HPDE6-E6E7 (cell line): ENCODE measurements around the gene CA10.

Experiments used
- DNase-seq: peaks from one replicate; pipeline ENCODE4 v3.0.0; 2011; ENCODE audit warnings: missing footprints; ENCODE audit errors: extremely low spot score

The CA10 gene

GRCh38 chr17:51819341-51820219 is 338.9 kb downstream of the CA10 start:
- DNase-seq = no peak

- no peak for DNase-seq
Measured at GRCh38 chr17:51818777-51819176, 339.7 kb downstream of the CA10 start.

- DNase-seq = no peak
Measured at GRCh38 chr17:51817955-51818354, 340.6 kb downstream of the CA10 start.

DNA sequence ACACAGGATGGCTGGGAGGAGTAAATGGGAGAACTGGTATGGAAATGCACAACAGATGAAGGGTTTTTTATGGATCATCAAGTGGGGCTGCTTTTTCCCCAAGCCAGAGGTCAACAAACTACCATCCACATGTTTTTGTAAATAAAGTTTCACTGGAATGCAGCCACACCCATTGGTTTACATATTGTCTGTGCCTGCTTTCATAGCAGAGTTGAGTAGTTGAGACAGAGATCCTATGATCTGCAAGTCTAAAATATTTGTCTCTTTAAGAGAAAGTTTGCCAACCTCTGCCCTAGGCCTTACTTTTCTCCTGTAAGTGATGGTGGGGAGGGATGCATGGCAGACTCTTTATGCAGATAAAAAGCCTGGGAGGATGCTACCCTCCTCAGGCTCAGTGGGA is 341.4 kb downstream of the CA10 start:
- DNase-seq = no peak

DNA sequence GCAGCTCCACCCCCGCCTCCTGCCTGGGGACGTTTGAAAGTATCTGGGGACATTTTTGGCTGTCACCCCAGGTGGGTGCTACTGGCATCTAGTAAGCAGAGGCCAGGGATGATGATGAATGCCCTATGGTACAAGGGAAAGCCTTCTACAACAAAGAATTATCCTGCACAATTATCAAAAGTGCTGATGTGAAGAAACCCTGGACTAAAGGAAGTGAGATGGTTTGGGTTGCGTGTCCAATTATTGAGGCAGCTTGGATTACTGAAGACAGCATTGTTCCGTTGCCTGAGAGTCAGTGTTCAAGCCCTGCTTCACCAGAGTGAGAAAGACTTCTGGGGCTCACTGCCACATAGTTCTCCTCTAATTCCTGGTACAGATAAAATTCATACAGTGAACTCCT is 343.4 kb downstream of the CA10 start:
- no peak for DNase-seq

GRCh38 chr17:51814521-51814920 is 344.0 kb downstream of the CA10 start:
- no peak for DNase-seq

DNA sequence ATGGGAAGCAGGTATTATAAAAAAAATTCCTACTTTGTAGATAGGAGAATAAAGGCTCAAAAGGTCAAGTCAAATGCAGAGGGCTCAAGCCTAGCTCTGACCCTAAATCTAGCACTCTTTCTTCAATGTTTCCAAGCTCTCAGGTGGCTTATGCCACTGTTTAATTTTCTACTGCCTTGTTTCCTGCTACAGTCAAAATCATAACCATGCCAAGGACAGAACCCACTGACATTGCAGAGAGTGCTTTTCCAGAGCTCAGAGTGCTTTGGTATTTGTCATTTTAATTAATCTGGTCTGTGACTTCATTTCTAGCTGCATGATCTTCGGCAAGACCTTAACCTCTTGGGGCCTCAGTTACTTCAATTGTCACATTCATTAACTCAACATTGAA is 344.7 kb downstream of the CA10 start:
- DNase-seq = no peak

DNA sequence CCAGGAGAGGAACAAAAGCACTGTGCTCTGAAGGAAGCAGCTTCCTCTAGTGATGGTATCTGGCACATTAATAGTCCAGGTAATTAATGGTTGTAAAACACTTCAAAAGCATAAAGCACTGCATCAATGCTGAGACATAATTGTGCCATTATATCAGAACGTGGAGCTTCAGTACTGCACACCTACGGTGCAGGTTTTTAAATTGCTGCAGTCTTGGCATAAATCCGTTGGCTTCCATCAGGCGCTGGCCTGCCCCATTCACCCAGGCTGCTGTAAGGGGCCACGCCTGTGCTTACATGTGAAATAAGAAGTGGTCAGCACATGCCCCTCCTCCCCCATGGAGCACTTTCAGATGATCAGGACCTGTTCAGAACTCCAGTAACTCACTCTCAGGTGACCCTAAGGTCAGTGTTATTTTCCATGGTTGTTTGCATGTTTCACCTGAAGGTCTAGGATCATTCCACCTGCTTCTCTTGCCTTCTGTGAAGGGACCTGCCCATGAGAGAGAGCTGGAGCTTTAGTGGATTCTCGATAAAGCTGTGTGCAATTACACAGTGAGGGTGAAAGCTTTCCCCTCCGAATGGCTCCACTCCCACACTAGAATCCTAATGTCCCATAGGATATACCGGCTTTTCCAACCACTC is 345.3 kb downstream of the CA10 start:
- no peak for DNase-seq

DNA sequence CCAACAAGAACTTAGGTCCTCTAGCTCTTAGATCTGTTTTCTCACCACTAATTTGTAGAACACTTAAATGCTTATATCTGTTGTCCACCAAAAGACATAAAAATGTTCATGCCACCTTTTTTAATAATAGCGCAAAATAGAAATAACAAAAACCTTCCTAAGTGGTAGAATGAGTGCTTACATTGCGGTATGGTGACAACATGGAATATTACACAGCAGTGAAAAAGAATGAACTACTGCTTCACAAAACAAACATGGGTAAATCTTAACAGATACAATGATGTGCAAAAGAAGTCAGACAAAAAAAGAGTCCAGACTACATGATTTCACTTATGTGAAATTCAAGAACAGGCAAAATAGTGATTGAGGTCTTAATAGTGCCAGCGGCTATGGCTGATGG is 351.1 kb downstream of the CA10 start:
- DNase-seq = no peak

GRCh38 chr17:51805765-51806164 is 352.7 kb downstream of the CA10 start:
- DNase-seq = no peak

- no peak for DNase-seq
Measured at GRCh38 chr17:51805185-51805584, 353.3 kb downstream of the CA10 start.

GRCh38 chr17:51803161-51803560 is 355.4 kb downstream of the CA10 start:
- no peak for DNase-seq

GRCh38 chr17:51802544-51802943 is 356.0 kb downstream of the CA10 start:
- DNase-seq = no peak

GRCh38 chr17:51801626-51802025 is 356.9 kb downstream of the CA10 start:
- DNase-seq = no peak

DNA sequence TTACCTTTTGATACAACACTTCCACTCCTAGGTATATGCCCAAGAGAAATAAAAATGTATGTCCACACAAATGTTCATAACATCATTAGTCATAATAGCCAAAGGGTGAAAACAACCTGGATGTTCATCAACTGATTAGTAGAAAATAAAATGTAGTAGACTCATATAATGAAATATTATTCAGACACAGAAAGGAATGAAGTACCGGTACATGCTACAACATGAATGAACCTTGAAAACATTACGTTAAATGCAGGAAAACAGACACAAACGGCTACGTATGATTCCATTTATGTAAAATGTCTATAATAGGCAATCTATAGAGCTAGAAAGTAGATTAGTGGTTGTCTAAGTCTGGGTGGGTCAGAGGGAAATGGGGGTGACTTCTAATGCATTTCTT is 358.5 kb downstream of the CA10 start:
- DNase-seq = no peak

DNA sequence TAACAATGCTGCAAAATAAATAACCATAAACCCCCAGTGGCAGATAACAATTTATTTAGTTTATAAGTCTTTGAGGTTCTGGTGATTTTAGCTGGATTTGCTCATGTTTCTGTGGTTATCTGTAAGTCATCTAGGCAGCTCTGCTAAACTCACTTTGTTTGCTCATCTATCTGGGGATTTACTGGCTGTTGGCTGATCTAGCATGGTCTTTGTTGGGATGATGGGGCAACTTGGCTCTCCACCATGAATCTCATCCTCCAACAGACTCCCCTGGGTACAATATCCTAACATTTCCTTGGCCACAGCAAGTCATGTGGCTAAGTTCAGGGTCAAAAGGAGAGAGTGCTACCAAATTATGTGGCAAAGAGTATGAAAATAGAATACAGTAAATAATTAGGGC is 359.3 kb downstream of the CA10 start:
- no peak for DNase-seq

- no peak for DNase-seq
Measured at GRCh38 chr17:51797150-51797549, 361.4 kb downstream of the CA10 start.

- no peak for DNase-seq
Measured at GRCh38 chr17:51796026-51796425, 362.5 kb downstream of the CA10 start.

- no peak for DNase-seq
Measured at GRCh38 chr17:51795401-51795800, 363.1 kb downstream of the CA10 start.

GRCh38 chr17:51794466-51794865 is 364.0 kb downstream of the CA10 start:
- DNase-seq = no peak

- no peak for DNase-seq
Measured at GRCh38 chr17:51793686-51794085, 364.8 kb downstream of the CA10 start.

DNA sequence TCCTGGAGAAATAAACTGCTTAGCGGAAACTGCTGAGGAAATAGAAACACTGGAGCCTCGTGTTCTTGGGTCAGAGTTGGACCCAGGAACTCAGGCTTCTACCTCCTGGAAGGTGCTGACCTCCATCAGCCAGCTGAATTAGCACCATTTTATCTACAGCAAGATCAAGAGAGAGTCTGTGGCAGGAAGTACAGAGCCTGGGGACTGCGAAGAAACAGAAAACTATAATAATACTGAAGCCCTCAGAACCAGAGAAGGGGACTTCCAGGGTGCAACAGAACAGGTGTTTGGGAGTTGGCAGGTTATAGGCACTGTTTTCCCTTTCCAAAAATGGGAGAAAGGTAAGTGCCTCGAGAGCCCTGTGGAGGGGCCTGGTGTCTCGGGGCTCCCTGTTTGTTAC is 379.7 kb downstream of the CA10 start:
- DNase-seq = no peak

DNA sequence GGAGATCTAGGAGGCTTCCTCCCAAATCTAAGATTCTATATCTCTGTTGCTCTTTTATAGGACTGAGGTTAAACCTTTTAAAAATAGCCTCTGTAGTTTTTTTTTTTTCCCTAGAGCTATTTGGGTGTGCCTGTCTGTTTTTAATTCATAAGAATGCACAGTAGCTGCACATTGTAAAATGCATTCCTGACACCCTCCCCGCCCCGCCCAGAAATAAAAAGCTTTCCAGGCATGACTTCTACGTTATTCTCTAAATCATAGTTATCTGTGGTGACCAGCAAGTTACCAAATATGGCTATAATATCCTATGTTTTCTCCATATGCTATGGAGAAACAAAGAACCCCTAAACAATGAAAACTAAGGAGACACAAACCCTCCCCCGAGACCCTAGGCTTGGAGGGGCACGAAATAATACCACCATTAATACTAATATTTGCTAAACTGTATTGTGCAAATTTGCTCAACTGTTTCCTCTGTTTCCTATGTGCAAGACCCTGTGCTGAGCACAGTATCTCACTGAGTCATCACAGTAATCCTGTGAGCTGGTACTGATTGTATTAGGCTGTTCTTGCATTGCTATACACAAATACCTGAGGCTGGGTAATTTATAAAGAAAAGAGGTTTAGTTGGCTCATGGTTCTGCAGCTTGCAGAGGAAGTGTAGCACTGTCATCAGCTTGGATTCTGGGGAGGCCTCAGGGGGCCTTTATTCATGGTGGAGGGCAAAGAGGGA is 388.3 kb downstream of the CA10 start:
- DNase-seq = no peak
